SU-DHL-6 (cell line): ENCODE measurements around the gene PAPOLB.

ENCODE experiments used
- H2AFZ ChIP-seq: fragments of 200-600 bp; sonication (generic); 2 replicates; pipeline ENCODE4 v1.6.1; 2014; ENCODE audit warnings: low read depth, mild to moderate bottlenecking, moderate library complexity, mixed read lengths, antibody characterized with exemption, low read length; ENCODE audit not compliant: severe bottlenecking
- H3F3A ChIP-seq: fragments of 200-600 bp; shearing (Covaris generic); 2 replicates; pipeline ENCODE4 v1.6.0; 2016; ENCODE audit warnings: antibody characterized with exemption, mild to moderate bottlenecking; ENCODE audit not compliant: insufficient read depth
- H3K27ac ChIP-seq: fragments of 200-600 bp; sonication (generic); 2 replicates; pipeline ENCODE4 v1.5.1; 2016; ENCODE audit warnings: low read depth, mild to moderate bottlenecking, low read length, moderate library complexity, mixed read lengths
- H3K27me3 ChIP-seq: fragments of 200-600 bp; sonication (generic), shearing (Covaris generic); 2 replicates; pipeline ENCODE4 v1.6.0; 2014; ENCODE audit warnings: mild to moderate bottlenecking, low read length
- H3K36me3 ChIP-seq: fragments of 200-600 bp; sonication (generic); 2 replicates; pipeline ENCODE4 v1.6.1; 2014; ENCODE audit warnings: mild to moderate bottlenecking, low read length, mixed read lengths
- H3K4me2 ChIP-seq: fragments of 300-600, 200-600 bp; shearing (Covaris generic), sonication (generic); 2 replicates; pipeline ENCODE4 v1.6.0; 2014; ENCODE audit warnings: low read length, low read depth, mild to moderate bottlenecking; ENCODE audit not compliant: poor library complexity, severe bottlenecking
- H3K4me3 ChIP-seq: fragments of 200-600 bp; sonication (generic); 2 replicates; pipeline ENCODE4 v1.5.1; 2014; ENCODE audit warnings: antibody characterized with exemption, low read length, mild to moderate bottlenecking, mixed read lengths; ENCODE audit not compliant: insufficient read depth, poor library complexity, severe bottlenecking
- H3K79me2 ChIP-seq: fragments of 200-600 bp; sonication (generic); 2 replicates; pipeline ENCODE4 v1.6.1; 2014; ENCODE audit warnings: mild to moderate bottlenecking, low read length, moderate library complexity; ENCODE audit not compliant: insufficient read depth
- H3K9ac ChIP-seq: fragments of 200-600 bp; sonication (generic); 2 replicates; pipeline ENCODE4 v1.7.0; 2014; ENCODE audit warnings: mild to moderate bottlenecking, low read length
- H3K9me2 ChIP-seq: fragments of 200-600 bp; sonication (generic); replicated peaks from 2 replicates; pipeline ENCODE4 v1.6.1; 2014; ENCODE audit warnings: low read length; ENCODE audit not compliant: insufficient read depth
- H3K9me3 ChIP-seq: fragments of 200-600 bp; sonication (generic); 2 replicates; pipeline ENCODE4 v1.6.1; 2014; ENCODE audit warnings: low read length, mixed read lengths; ENCODE audit not compliant: insufficient read depth
- H4K20me1 ChIP-seq: fragments of 200-600 bp; sonication (generic); 2 replicates; pipeline ENCODE4 v1.6.1; 2014; ENCODE audit warnings: low read depth, mild to moderate bottlenecking, antibody characterized with exemption, low read length, moderate library complexity, mixed read lengths
- EZH2phosphoT487 ChIP-seq: fragments of 200-600 bp; sonication (generic), shearing (Covaris generic); conservative IDR thresholded peaks from 2 replicates; pipeline ENCODE4 v1.6.1; 2018; ENCODE audit warnings: mild to moderate bottlenecking, antibody characterized with exemption, low read length, moderate library complexity, mixed read lengths
- TF ChIP-seq, protein P1 (sequence below): fragments of 200-600 bp; sonication (generic); IDR thresholded peaks from one replicate; pipeline ENCODE4 v1.5.1; 2017; ENCODE audit warnings: antibody characterized with exemption, mild to moderate bottlenecking, low read length, moderate library complexity; ENCODE audit not compliant: insufficient read depth, poor library complexity, severe bottlenecking

Gene PAPOLB

DNA sequence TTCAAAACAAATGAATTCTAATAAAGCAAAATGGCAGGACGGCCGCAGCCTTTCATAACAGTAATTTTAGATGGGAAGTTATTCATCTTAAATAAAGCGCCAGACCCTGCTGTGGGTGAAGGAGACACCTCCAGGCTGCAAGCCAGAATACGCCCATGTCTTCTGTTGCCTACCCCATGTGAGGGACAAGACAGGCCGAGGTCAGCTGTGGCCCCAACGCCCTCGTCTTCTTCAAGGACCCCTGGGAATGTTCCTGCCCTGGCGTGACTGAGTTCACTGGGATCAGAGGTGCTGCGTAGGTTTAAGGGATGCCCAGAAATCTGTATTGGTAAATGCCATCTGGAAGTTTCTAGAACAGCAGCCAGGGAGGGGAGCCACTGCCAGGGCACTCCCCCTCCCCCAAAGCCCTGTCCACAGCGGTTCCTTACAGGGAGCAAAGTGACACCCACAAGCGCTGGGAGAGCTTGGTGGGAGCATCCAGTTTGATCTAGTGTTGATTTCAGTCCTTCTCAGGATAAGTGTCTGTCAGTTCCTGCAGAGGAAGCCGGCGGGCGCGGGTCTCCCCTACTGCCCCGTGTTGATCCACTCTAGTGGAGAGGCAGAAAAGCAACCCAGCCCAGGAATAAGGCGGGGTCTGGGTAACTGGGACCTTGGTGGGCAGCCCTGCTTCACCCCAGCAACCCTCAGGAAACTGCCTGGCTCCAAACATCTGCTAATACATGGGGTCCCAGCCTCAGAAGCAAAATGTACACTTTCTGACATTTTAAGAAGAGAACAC, 20.6 kb downstream of the PAPOLB start:
- no peaks in the 10 kb centered on the region for H3K9me2 ChIP-seq
- no peaks in the 10 kb centered on the region for H3K9me3 ChIP-seq
- TF ChIP-seq EZH2phosphoT487: no peak
- TF ChIP-seq, protein P1, sequence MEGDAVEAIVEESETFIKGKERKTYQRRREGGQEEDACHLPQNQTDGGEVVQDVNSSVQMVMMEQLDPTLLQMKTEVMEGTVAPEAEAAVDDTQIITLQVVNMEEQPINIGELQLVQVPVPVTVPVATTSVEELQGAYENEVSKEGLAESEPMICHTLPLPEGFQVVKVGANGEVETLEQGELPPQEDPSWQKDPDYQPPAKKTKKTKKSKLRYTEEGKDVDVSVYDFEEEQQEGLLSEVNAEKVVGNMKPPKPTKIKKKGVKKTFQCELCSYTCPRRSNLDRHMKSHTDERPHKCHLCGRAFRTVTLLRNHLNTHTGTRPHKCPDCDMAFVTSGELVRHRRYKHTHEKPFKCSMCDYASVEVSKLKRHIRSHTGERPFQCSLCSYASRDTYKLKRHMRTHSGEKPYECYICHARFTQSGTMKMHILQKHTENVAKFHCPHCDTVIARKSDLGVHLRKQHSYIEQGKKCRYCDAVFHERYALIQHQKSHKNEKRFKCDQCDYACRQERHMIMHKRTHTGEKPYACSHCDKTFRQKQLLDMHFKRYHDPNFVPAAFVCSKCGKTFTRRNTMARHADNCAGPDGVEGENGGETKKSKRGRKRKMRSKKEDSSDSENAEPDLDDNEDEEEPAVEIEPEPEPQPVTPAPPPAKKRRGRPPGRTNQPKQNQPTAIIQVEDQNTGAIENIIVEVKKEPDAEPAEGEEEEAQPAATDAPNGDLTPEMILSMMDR: no peak
- no peaks in the 10 kb centered on the region for H3K27me3 ChIP-seq
- no peak overlapping the region for H3K9ac ChIP-seq
- H3K27ac ChIP-seq: no peak overlapping the region
- no peaks in the 10 kb centered on the region for H4K20me1 ChIP-seq
- no peaks in the 10 kb centered on the region for H3F3A ChIP-seq
- no peaks in the 10 kb centered on the region for H3K36me3 ChIP-seq
- no peak overlapping the region for H3K4me2 ChIP-seq
- no peaks in the 10 kb centered on the region for H3K79me2 ChIP-seq
- no peak overlapping the region for H3K4me3 ChIP-seq
- no peak overlapping the region for H2AFZ ChIP-seq

GRCh38 chr7:4840079-4840501, 21.7 kb downstream of the PAPOLB start:
- no peak overlapping the region for H3K4me3 ChIP-seq
- H2AFZ ChIP-seq: no peak overlapping the region
- H3K4me2 ChIP-seq: no peak overlapping the region
- no peaks in the 10 kb centered on the region for H3K36me3 ChIP-seq
- no peaks in the 10 kb centered on the region for H3K79me2 ChIP-seq
- no peak overlapping the region for H3K27ac ChIP-seq
- TF ChIP-seq EZH2phosphoT487: no peak
- TF ChIP-seq, protein P1: no peak
- H3F3A ChIP-seq: no peaks in the 10 kb centered on the region
- H3K9ac ChIP-seq: no peak overlapping the region
- no peaks in the 10 kb centered on the region for H3K9me2 ChIP-seq
- H3K9me3 ChIP-seq: no peaks in the 10 kb centered on the region
- H3K27me3 ChIP-seq: no peaks in the 10 kb centered on the region
- no peaks in the 10 kb centered on the region for H4K20me1 ChIP-seq

GRCh38 chr7:4838626-4839334, 23.1 kb downstream of the PAPOLB start:
- H3K27ac ChIP-seq: no peak overlapping the region
- no peak for TF ChIP-seq EZH2phosphoT487
- TF ChIP-seq, protein P1: no peak
- H3K79me2 ChIP-seq: no peaks in the 10 kb centered on the region
- H3K36me3 ChIP-seq: no peaks in the 10 kb centered on the region
- H4K20me1 ChIP-seq: no peaks in the 10 kb centered on the region
- no peak overlapping the region for H3K9ac ChIP-seq
- no peaks in the 10 kb centered on the region for H3F3A ChIP-seq
- no peaks in the 10 kb centered on the region for H3K9me2 ChIP-seq
- no peaks in the 10 kb centered on the region for H3K27me3 ChIP-seq
- H3K9me3 ChIP-seq: no peaks in the 10 kb centered on the region
- H2AFZ ChIP-seq: no peak overlapping the region
- no peak overlapping the region for H3K4me3 ChIP-seq
- no peak overlapping the region for H3K4me2 ChIP-seq
